GM23338 (cell line): ENCODE results near the gene SOAT1. TPM values are rescaled to one million over a fixed set of nuclear protein-coding genes. Genes with fewer than 3 reads are reported as not detected.

Source experiments
- ATAC-seq: fragments of 200-7000 bp; cut with Tn5 transposase; 3 replicates; pipeline ENCODE4 v1.9.1; 2020
- DNase-seq: peaks from one replicate; pipeline ENCODE4 v3.0.0-alpha.2; 2015; ENCODE audit warnings: low spot score
- H2AFZ ChIP-seq: fragments of 200-600 bp; sonication (generic); 2 replicates; pipeline ENCODE4 v1.8.0; 2016; ENCODE audit warnings: antibody characterized with exemption, mild to moderate bottlenecking, moderate library complexity
- H3F3A ChIP-seq: fragments of 200-600 bp; sonication (generic); replicated peaks from 2 replicates; pipeline ENCODE4 v1.8.0; 2017; ENCODE audit warnings: antibody characterized with exemption, mixed run types, low read depth
- H3K27ac ChIP-seq: fragments of 200-600 bp; sonication (generic); 2 replicates; pipeline ENCODE4 v1.6.1; 2016; ENCODE audit warnings: low read depth
- H3K27me3 ChIP-seq: fragments of 200-600 bp; sonication (generic); 2 replicates; pipeline ENCODE4 v1.8.0; 2016; ENCODE audit warnings: mild to moderate bottlenecking, mixed run types, moderate library complexity; ENCODE audit not compliant: insufficient read depth
- H3K36me3 ChIP-seq: fragments of 200-600 bp; sonication (generic); 2 replicates; pipeline ENCODE4 v1.8.0; 2016; ENCODE audit warnings: mild to moderate bottlenecking; ENCODE audit not compliant: insufficient read depth
- H3K4me1 ChIP-seq: fragments of 200-600 bp; sonication (generic); 2 replicates; pipeline ENCODE4 v1.8.0; 2016; ENCODE audit warnings: mild to moderate bottlenecking, moderate library complexity; ENCODE audit not compliant: insufficient read depth
- H3K4me2 ChIP-seq: fragments of 200-600 bp; sonication (generic); 2 replicates; pipeline ENCODE4 v1.7.1; 2017; ENCODE audit warnings: mixed run types
- H3K4me3 ChIP-seq: fragments of 200-600 bp; sonication (generic); 2 replicates; pipeline ENCODE4 v1.6.1; 2016; ENCODE audit warnings: mixed run types
- H3K79me2 ChIP-seq: fragments of 200-600 bp; sonication (generic); replicated peaks from 2 replicates; pipeline ENCODE4 v1.8.0; 2017; ENCODE audit warnings: mild to moderate bottlenecking; ENCODE audit not compliant: insufficient read depth
- H3K9me2 ChIP-seq: fragments of 200-600 bp; sonication (generic); 2 replicates; pipeline ENCODE4 v1.8.0; 2017; ENCODE audit not compliant: insufficient read depth
- H4K20me1 ChIP-seq: fragments of 200-600 bp; sonication (generic); replicated peaks from 2 replicates; pipeline ENCODE4 v1.8.0; 2017; ENCODE audit warnings: mild to moderate bottlenecking; ENCODE audit not compliant: insufficient read depth
- H3K27ac Mint-ChIP-seq: 2 replicates; pipeline ENCODE4 v1.8.0; 2020; ENCODE audit warnings: inconsistent platforms, mild to moderate bottlenecking, moderate library complexity, mixed read lengths
- H3K27me3 Mint-ChIP-seq: 3 replicates; pipeline ENCODE4 v1.8.0; 2022; ENCODE audit warnings: low read depth, mild to moderate bottlenecking, moderate library complexity, mixed read lengths, inconsistent platforms; ENCODE audit not compliant: insufficient read depth, poor library complexity
- H3K36me3 Mint-ChIP-seq: 3 replicates; pipeline ENCODE4 v1.8.0; 2021; ENCODE audit warnings: low read depth, mild to moderate bottlenecking, inconsistent platforms, moderate library complexity, mixed read lengths
- H3K4me1 Mint-ChIP-seq: 3 replicates; pipeline ENCODE4 v1.8.0; 2020; ENCODE audit warnings: mild to moderate bottlenecking, inconsistent platforms, mixed read lengths
- H3K4me3 Mint-ChIP-seq: 3 replicates; pipeline ENCODE4 v1.8.0; 2021; ENCODE audit warnings: moderate library complexity, mild to moderate bottlenecking, inconsistent platforms, mixed read lengths
- H3K9me3 Mint-ChIP-seq: 3 replicates; pipeline ENCODE4 v1.8.0; 2020; ENCODE audit warnings: moderate library complexity, mild to moderate bottlenecking, inconsistent platforms, mixed read lengths
- CREB1 ChIP-seq: fragments of 250-450 bp; sonication (Bioruptor Pico); IDR thresholded peaks from 2 replicates; pipeline ENCODE4 v1.5.0; 2020; ENCODE audit warnings: low read depth, mild to moderate bottlenecking, moderate library complexity
- JUNB ChIP-seq: IDR thresholded peaks from one replicate; pipeline ENCODE4 v1.6.1; 2016; ENCODE audit warnings: antibody characterized with exemption; ENCODE audit not compliant: unreplicated experiment
- POLR2AphosphoS5 ChIP-seq: IDR thresholded peaks from 2 replicates; pipeline ENCODE4 v1.6.1; 2016; ENCODE audit warnings: antibody characterized with exemption, low read depth
- ZNF331 ChIP-seq: fragments of 250-450 bp; sonication (Bioruptor Pico); IDR thresholded peaks from 2 replicates; pipeline ENCODE4 v1.5.0; 2020; ENCODE audit warnings: low read depth, mild to moderate bottlenecking, moderate library complexity
- ZNF462 ChIP-seq: fragments of 250-450 bp; sonication (Bioruptor Pico); IDR thresholded peaks from 2 replicates; pipeline ENCODE4 v1.5.0; 2020; ENCODE audit warnings: mild to moderate bottlenecking, moderate library complexity
- polyA plus RNA-seq: library from polyadenylated mRNA; unstranded; fragments of >200 nt; fragmentation: Nextera tagmentation; extraction: Ambion mirVana; gene quantifications from 2 replicates; pipeline ENCODE4 v1.2.1, GENCODE V29; 2016
- total RNA-seq: library from RNA; depleted of rRNA; stranded (reverse); fragments of >200 nt; shearing (Covaris generic); gene quantifications from 2 replicates; pipeline ENCODE4 v1.2.3, GENCODE V29; 2014
- TF ChIP-seq, protein P1 (sequence below), 2 experiments: fragments of 200-600 bp in 1 of 2; sonication (generic) in 1 of 2; conservative IDR thresholded peaks; 2 replicates each; pipeline versions ENCODE4 v1.5.1 to v1.6.1; 2016 to 2017; ENCODE audit warnings: antibody characterized with exemption in 2 of 2, low read depth in 2 of 2, mild to moderate bottlenecking in 2 of 2, moderate library complexity in 1 of 2

Gene SOAT1
- total and polyA plus RNA-seq, 2 experiments from 2014 or later, result 1.3 to 2.6 TPM

DNA sequence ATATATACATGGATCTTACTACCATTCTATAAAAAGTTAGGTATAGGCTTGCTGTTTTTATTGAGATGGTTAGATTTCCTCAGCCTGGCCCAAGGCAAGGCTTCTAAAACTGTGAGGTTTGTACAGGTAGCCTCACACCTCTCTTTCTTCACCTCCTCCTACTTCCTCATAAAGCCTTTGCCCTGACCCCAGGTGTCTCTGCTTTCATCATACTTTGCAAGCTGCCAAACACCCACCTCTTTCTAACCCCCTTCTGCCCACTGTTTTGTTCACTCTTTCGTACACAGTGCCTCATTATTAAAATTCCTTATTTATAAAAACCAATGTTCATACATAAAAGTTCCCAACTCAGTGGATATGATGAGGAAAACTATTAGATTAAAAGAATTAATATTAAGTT is 31.4 kb upstream of the SOAT1 start:
- Mint-ChIP-seq H3K27ac (no peak overlapping the region), H3K36me3 (no peaks in the 10 kb centered on the region), H3K27me3 (no peaks in the 10 kb centered on the region), H3K4me3 (no peak overlapping the region), H3K9me3 (no peaks in the 10 kb centered on the region), H3K4me1 (peaks cover 5% of the 10 kb centered on the region; the same call in 2 of the 3 replicates)
- Histone ChIP-seq H3K4me1 (no peaks in the 10 kb centered on the region), H4K20me1 (no peaks in the 10 kb centered on the region), H2AFZ (no peak overlapping the region), H3K4me3 (no peak overlapping the region), H3K79me2 (no peaks in the 10 kb centered on the region), H3K36me3 (no peaks in the 10 kb centered on the region), H3F3A (no peaks in the 10 kb centered on the region), H3K27ac (no peak overlapping the region), H3K27me3 (no peaks in the 10 kb centered on the region), H3K4me2 (no peak overlapping the region), H3K9me2 (no peaks in the 10 kb centered on the region)
- TF ChIP-seq JUNB (no peak), POLR2AphosphoS5 (no peak), CREB1 (CRISPR knock-in tag) (no peak)
- no peak for DNase-seq
- ATAC-seq, result no peak

DNA sequence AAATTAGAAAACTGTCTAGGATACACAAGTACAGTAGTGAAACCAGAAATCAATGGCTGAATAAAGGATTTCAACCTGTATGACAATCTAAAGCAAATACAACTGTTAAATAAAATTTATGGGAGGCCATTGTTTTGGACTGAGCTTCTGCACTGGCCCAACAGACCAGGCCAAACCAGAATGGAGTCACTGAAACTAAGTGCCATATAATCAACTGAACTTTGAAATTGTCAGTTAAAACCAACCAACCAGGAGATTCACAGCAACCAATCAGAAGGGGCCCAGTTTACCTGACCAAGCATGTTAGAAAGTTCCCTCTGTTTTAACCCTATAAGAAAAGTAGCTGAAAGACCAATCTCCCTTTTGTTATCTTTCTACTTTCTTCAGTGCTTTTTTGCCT is 30.5 kb upstream of the SOAT1 start:
- H3F3A ChIP-seq, result no peaks in the 10 kb centered on the region
- no peak for ATAC-seq
- TF ChIP-seq ZNF462 (no peak), CREB1 (CRISPR knock-in tag) (no peak), ZNF331 (CRISPR knock-in tag) (no peak), JUNB (no peak)
- TF ChIP-seq, protein P1, sequence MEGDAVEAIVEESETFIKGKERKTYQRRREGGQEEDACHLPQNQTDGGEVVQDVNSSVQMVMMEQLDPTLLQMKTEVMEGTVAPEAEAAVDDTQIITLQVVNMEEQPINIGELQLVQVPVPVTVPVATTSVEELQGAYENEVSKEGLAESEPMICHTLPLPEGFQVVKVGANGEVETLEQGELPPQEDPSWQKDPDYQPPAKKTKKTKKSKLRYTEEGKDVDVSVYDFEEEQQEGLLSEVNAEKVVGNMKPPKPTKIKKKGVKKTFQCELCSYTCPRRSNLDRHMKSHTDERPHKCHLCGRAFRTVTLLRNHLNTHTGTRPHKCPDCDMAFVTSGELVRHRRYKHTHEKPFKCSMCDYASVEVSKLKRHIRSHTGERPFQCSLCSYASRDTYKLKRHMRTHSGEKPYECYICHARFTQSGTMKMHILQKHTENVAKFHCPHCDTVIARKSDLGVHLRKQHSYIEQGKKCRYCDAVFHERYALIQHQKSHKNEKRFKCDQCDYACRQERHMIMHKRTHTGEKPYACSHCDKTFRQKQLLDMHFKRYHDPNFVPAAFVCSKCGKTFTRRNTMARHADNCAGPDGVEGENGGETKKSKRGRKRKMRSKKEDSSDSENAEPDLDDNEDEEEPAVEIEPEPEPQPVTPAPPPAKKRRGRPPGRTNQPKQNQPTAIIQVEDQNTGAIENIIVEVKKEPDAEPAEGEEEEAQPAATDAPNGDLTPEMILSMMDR (conservative IDR thresholded peaks at IDR 0.05; ENCODE audit: low read depth in 2 of 2), result no peak
- no peak overlapping the region for H3K4me2 ChIP-seq
- DNase-seq, result no peak
- H3K79me2 ChIP-seq, result no peaks in the 10 kb centered on the region
- Mint-ChIP-seq H3K36me3 (no peaks in the 10 kb centered on the region), H3K4me1 (peaks cover 5% of the 10 kb centered on the region; the same call in 2 of the 3 replicates), H3K9me3 (no peaks in the 10 kb centered on the region), H3K27me3 (no peaks in the 10 kb centered on the region), H3K4me3 (no peak overlapping the region), H3K27ac (no peak overlapping the region)
- H3K36me3 ChIP-seq, result no peaks in the 10 kb centered on the region
- no peaks in the 10 kb centered on the region for H3K9me2 ChIP-seq
- H3K4me3 ChIP-seq, result no peak overlapping the region
- H4K20me1 ChIP-seq, result no peaks in the 10 kb centered on the region
- no peaks in the 10 kb centered on the region for H3K27me3 ChIP-seq
- H3K4me1 ChIP-seq, result no peaks in the 10 kb centered on the region
- no peak overlapping the region for H3K27ac ChIP-seq
- peak overlapping the region; percentile 64; the same call in 1 of the 2 replicates for H2AFZ ChIP-seq
